Loucy (cell line): ENCODE measurements around the gene SYNGR1.
"Not testable (repeated sequence)": the region's sequence is repeated elsewhere in the genome, so short reads cannot be mapped to it uniquely, and the experiment has no call there.

Experiments used
- H2AFZ ChIP-seq: fragments of 200-600 bp; sonication (generic); 2 replicates; pipeline ENCODE4 v1.6.0; 2016; ENCODE audit warnings: antibody characterized with exemption, mild to moderate bottlenecking, low read length, moderate library complexity
- H3F3A ChIP-seq: fragments of 200-600 bp; 2 replicates; pipeline ENCODE4 v1.6.0; 2016; ENCODE audit warnings: antibody characterized with exemption, low read depth, mild to moderate bottlenecking
- H3K27me3 ChIP-seq: fragments of 200-600 bp; sonication (generic); 2 replicates; pipeline ENCODE4 v1.6.1; 2014; ENCODE audit warnings: low read length, mild to moderate bottlenecking; ENCODE audit not compliant: insufficient read depth, poor library complexity, severe bottlenecking
- H3K36me3 ChIP-seq: fragments of 200-600 bp; sonication (generic); 2 replicates; pipeline ENCODE4 v1.6.1; 2016; ENCODE audit warnings: low read length; ENCODE audit not compliant: insufficient read depth
- H3K4me1 ChIP-seq: fragments of 200-600 bp; sonication (generic); 2 replicates; pipeline ENCODE4 v1.5.1; 2014; ENCODE audit warnings: low read length, mild to moderate bottlenecking; ENCODE audit not compliant: insufficient read depth, poor library complexity, severe bottlenecking
- H3K4me2 ChIP-seq: fragments of 200-600 bp; sonication (generic); 2 replicates; pipeline ENCODE4 v1.6.0; 2014; ENCODE audit warnings: antibody characterized with exemption, low read length, low read depth, mild to moderate bottlenecking; ENCODE audit not compliant: poor library complexity, severe bottlenecking
- H3K4me3 ChIP-seq: fragments of 200-600 bp; sonication (generic); 2 replicates; pipeline ENCODE4 v1.5.1; 2014; ENCODE audit warnings: low read length, mild to moderate bottlenecking, mixed read lengths; ENCODE audit not compliant: poor library complexity, severe bottlenecking
- H3K79me2 ChIP-seq: fragments of 200-600 bp; sonication (generic); 2 replicates; pipeline ENCODE4 v1.6.1; 2014; ENCODE audit warnings: low read length; ENCODE audit not compliant: insufficient read depth
- H3K9ac ChIP-seq: fragments of 200-600 bp; sonication (generic); 2 replicates; pipeline ENCODE4 v1.6.0; 2014; ENCODE audit warnings: mild to moderate bottlenecking, low read depth, low read length, moderate library complexity; ENCODE audit not compliant: poor library complexity, severe bottlenecking
- H3K9me2 ChIP-seq: fragments of 200-600 bp; sonication (generic); replicated peaks from 2 replicates; pipeline ENCODE4 v1.6.1; 2016; ENCODE audit warnings: low read depth, low read length, mixed read lengths
- H3K9me3 ChIP-seq: fragments of 200-600 bp; sonication (generic); 2 replicates; pipeline ENCODE4 v1.6.1; 2014; ENCODE audit warnings: mild to moderate bottlenecking, antibody characterized with exemption, low read length, low read depth; ENCODE audit not compliant: insufficient read depth
- H4K20me1 ChIP-seq: fragments of 200-600 bp; sonication (generic); 2 replicates; pipeline ENCODE4 v1.6.0; 2014; ENCODE audit warnings: antibody characterized with exemption, low read length, mild to moderate bottlenecking; ENCODE audit not compliant: insufficient read depth, poor library complexity, severe bottlenecking
- EZH2phosphoT487 ChIP-seq: fragments of 200-600 bp; IDR thresholded peaks from 2 replicates; pipeline ENCODE4 v1.6.1; 2018; ENCODE audit warnings: antibody characterized with exemption, mild to moderate bottlenecking, moderate library complexity, borderline replicate concordance
- TF ChIP-seq, protein P1 (sequence below): fragments of 200-600 bp; sonication (generic); conservative IDR thresholded peaks from 2 replicates; pipeline ENCODE4 v1.5.1; 2014; ENCODE audit warnings: mild to moderate bottlenecking, antibody characterized with exemption, low read length

SYNGR1 gene

DNA sequence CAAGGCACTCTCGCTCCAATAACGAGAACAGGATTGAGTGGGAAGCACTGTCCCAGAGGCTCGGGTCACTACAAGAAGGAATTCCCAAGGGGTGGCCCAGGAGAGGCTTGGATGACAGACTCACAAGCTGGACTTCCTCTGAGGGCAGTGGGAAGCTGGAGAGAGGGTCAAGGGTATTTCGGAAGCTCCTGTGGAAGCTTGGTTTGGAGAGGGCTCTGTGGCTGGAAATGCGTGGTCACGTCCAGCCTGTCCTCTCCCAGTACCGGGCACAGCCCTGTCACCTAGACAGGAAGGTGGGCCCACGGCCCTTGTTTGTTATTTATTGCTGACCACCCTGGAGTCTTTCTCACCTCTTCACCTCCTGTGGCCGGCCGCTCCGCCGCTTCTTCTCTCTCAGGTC is 5.3 kb downstream of the SYNGR1 start:
- TF ChIP-seq, protein P1, sequence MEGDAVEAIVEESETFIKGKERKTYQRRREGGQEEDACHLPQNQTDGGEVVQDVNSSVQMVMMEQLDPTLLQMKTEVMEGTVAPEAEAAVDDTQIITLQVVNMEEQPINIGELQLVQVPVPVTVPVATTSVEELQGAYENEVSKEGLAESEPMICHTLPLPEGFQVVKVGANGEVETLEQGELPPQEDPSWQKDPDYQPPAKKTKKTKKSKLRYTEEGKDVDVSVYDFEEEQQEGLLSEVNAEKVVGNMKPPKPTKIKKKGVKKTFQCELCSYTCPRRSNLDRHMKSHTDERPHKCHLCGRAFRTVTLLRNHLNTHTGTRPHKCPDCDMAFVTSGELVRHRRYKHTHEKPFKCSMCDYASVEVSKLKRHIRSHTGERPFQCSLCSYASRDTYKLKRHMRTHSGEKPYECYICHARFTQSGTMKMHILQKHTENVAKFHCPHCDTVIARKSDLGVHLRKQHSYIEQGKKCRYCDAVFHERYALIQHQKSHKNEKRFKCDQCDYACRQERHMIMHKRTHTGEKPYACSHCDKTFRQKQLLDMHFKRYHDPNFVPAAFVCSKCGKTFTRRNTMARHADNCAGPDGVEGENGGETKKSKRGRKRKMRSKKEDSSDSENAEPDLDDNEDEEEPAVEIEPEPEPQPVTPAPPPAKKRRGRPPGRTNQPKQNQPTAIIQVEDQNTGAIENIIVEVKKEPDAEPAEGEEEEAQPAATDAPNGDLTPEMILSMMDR = no peak
- no peak for TF ChIP-seq EZH2phosphoT487
- Histone ChIP-seq H3K79me2 (peaks cover 42% of the 10 kb centered on the region), H3K27me3 (no peaks in the 10 kb centered on the region), H3K4me3 (no peak overlapping the region), H3K36me3 (no peaks in the 10 kb centered on the region), H3K9me3 (no peaks in the 10 kb centered on the region), H3K4me2 (no peak overlapping the region), H3F3A (peaks cover 5% of the 10 kb centered on the region; the same call in 1 of the 2 replicates), H3K9ac (no peak overlapping the region), H4K20me1 (peaks cover 6% of the 10 kb centered on the region), H3K4me1 (peaks cover 30% of the 10 kb centered on the region), H2AFZ (no peak overlapping the region), H3K9me2 (no peaks in the 10 kb centered on the region)

DNA sequence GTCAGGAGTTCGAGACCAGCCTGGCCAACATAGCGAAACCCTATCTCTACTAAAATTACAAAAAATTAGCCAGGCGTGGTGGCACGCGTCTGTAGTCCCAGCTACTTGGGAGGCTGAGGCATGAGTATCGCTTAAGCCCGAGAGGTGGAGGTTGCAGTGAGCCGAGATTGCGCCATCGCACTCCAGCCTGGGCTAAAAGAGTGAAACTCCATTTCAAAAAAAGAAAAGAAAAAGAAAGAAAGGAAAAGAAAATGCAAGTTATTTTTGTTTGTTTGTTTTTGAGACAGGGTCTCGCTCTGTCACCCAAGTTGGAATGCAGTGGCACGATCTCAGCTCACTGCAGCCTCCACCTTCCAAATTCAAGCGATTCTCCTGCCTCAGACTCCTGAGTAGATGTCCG is 6.0 kb downstream of the SYNGR1 start:
- H3F3A ChIP-seq, H3K4me2 ChIP-seq, H3K9me3 ChIP-seq, H3K9me2 ChIP-seq, H2AFZ ChIP-seq, H3K9ac ChIP-seq, H3K27me3 ChIP-seq, H3K4me3 ChIP-seq, H3K36me3 ChIP-seq, H4K20me1 ChIP-seq: not testable (repeated sequence)
- H3K79me2 ChIP-seq = peaks cover 34% of the 10 kb centered on the region
- H3K4me1 ChIP-seq = peaks cover 23% of the 10 kb centered on the region

DNA sequence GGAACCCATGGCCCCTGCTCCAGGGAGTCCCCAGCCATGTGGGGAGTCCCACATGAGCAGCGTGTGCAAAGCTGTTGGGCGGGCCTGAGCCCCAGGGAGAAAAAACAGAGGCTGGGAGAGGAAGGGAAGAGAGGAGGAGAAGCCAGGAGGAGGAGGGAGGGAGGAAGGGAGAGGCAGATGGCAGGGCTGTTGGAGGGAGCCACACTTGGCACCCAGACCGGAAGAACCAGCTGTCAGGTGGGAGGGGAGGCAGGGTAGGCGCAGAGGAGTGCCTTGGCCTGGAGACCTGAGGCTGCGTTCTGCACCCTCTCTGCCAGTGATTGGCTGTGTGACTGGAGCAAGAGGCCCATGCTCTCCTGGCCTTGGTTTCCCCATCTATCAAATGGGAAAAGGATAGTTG is 6.7 kb downstream of the SYNGR1 start:
- Histone ChIP-seq H3K79me2 (peaks cover 34% of the 10 kb centered on the region), H4K20me1 (peaks cover 6% of the 10 kb centered on the region), H2AFZ (no peak overlapping the region), H3K4me1 (peaks cover 17% of the 10 kb centered on the region), H3K36me3 (no peaks in the 10 kb centered on the region), H3F3A (no peaks in the 10 kb centered on the region), H3K4me3 (no peak overlapping the region), H3K27me3 (no peaks in the 10 kb centered on the region), H3K9me2 (no peaks in the 10 kb centered on the region), H3K9me3 (no peaks in the 10 kb centered on the region), H3K9ac (no peak overlapping the region), H3K4me2 (no peak overlapping the region)
- TF ChIP-seq EZH2phosphoT487 = no peak

DNA sequence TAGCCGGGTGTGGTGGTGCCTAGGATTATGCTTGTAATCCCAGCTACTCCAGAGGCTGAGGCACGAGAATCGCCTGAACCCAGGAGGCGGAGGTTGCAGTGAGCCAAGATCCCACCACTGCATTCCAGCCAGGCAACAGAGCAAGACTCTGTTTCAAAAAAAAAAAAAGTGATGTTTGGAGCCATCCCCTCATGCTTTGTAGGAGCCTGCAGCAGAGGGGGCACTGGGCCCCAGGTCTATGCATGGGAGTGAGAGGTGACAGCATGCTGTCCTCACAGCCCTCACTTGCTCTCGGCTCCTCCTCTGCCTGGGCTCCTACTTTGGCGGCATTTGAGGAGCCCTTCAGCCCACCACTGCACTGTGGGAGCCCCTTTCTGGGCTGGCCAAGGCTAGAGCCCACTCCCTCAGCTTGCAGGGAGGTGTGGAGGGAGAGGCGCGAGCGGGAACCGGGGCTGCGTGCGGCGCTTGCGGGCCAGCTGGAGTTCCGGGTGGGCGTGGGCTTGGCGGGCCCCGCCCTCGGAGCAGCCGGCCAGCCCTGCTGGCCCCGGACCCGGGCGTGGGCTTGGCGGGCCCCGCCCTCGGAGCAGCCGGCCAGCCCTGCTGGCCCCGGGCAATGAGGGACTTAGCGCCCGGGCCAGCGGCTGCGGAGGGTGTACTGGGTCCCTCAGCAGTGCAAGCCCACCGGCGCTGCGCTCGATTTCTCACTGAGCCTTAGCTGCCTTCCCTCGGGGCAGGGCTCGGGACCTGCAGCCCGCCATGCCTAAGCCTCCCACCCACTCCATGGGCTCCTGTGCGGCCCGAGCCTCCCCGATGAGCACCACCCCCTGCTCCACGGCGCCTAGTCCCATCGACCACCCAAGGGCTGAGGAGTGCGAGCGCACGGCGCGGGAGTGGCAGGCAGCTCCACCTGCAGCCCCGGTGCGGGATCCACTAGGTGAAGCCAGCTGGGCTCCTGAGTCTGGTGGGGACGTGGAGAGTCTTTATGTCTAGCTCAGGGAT is 7.6 kb downstream of the SYNGR1 start:
- H2AFZ ChIP-seq, H3K4me1 ChIP-seq, H4K20me1 ChIP-seq, H3K9ac ChIP-seq, H3K36me3 ChIP-seq, H3K4me3 ChIP-seq, H3K27me3 ChIP-seq, H3K4me2 ChIP-seq, H3K9me3 ChIP-seq, H3F3A ChIP-seq, H3K9me2 ChIP-seq: not testable (repeated sequence)
- peaks cover 29% of the 10 kb centered on the region for H3K79me2 ChIP-seq

GRCh38 chr22:39358197-39358596 is 8.4 kb downstream of the SYNGR1 start:
- not testable (repeated sequence) for H3K9me2 ChIP-seq, H2AFZ ChIP-seq, H3F3A ChIP-seq, H3K4me3 ChIP-seq, H3K4me2 ChIP-seq, H3K9me3 ChIP-seq, H3K4me1 ChIP-seq, H3K27me3 ChIP-seq, H4K20me1 ChIP-seq, H3K36me3 ChIP-seq, H3K9ac ChIP-seq
- H3K79me2 ChIP-seq = peaks cover 21% of the 10 kb centered on the region; the same call in 1 of the 2 replicates
